ENCODE measurements around the gene SERINC2. TPM values are rescaled to one million over a fixed set of nuclear protein-coding genes. Genes with fewer than 3 reads are reported as not detected.
"Not testable (repeated sequence)": the region's sequence is repeated elsewhere in the genome, so short reads cannot be mapped to it uniquely, and the experiment has no call there.

Gene SERINC2
- total RNA-seq, 1 donor from 2014 or later = 105 TPM

- TF ChIP-seq, protein P1, sequence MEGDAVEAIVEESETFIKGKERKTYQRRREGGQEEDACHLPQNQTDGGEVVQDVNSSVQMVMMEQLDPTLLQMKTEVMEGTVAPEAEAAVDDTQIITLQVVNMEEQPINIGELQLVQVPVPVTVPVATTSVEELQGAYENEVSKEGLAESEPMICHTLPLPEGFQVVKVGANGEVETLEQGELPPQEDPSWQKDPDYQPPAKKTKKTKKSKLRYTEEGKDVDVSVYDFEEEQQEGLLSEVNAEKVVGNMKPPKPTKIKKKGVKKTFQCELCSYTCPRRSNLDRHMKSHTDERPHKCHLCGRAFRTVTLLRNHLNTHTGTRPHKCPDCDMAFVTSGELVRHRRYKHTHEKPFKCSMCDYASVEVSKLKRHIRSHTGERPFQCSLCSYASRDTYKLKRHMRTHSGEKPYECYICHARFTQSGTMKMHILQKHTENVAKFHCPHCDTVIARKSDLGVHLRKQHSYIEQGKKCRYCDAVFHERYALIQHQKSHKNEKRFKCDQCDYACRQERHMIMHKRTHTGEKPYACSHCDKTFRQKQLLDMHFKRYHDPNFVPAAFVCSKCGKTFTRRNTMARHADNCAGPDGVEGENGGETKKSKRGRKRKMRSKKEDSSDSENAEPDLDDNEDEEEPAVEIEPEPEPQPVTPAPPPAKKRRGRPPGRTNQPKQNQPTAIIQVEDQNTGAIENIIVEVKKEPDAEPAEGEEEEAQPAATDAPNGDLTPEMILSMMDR (IDR thresholded peaks at IDR 0.05; ENCODE audit: insufficient read depth, low read length, poor library complexity, severe bottlenecking) = no peak
- Histone ChIP-seq H3K4me3 (ENCODE audit: low read depth, low read length) (no peak overlapping the region), H3K27me3 (ENCODE audit: control insufficient read depth, insufficient read depth, low read length) (no peaks in the 10 kb centered on the region), H3K36me3 (ENCODE audit: control insufficient read depth, insufficient read depth, low read length) (no peaks in the 10 kb centered on the region)
- no peak for DNase-seq (ENCODE audit: low read depth)
Measured at GRCh38 chr1:31476891-31477846, 64.2 kb downstream of the SERINC2 start.

- H3K4me3 ChIP-seq (ENCODE audit: low read depth, low read length) = no peak overlapping the region
- H3K36me3 ChIP-seq (ENCODE audit: control insufficient read depth, insufficient read depth, low read length) = no peaks in the 10 kb centered on the region
- H3K27me3 ChIP-seq (ENCODE audit: control insufficient read depth, insufficient read depth, low read length) = no peaks in the 10 kb centered on the region
- DNase-seq (ENCODE audit: low read depth) = no peak
- TF ChIP-seq, protein P1 (IDR thresholded peaks at IDR 0.05; ENCODE audit: insufficient read depth, low read length, poor library complexity, severe bottlenecking) = no peak
Measured at GRCh38 chr1:31478167-31478566, 65.2 kb downstream of the SERINC2 start.

DNA sequence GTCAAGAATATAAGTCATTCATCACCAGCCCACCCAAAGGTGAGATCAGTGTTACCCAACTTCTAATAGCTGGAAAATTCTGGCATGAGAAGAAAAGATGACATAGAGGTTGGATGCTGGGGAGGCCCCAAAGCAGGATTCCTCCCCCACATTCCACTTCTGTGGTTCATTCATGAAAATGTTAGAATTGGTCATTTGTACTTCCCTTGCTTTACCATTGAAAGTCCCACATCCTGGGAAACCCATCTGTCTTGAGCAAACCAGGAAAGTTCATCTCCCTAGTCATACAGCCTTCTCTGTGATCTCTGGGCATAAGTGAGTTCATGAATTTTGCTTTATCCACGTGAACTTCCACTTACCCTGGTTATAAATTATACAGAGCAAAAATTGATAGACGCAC is 66.8 kb downstream of the SERINC2 start:
- no peaks in the 10 kb centered on the region for H3K27me3 ChIP-seq (ENCODE audit: control insufficient read depth, insufficient read depth, low read length)
- H3K4me3 ChIP-seq (ENCODE audit: low read depth, low read length) = no peak overlapping the region
- TF ChIP-seq, protein P1 (IDR thresholded peaks at IDR 0.05; ENCODE audit: insufficient read depth, low read length, poor library complexity, severe bottlenecking) = no peak
- no peak for DNase-seq (ENCODE audit: low read depth)
- no peaks in the 10 kb centered on the region for H3K36me3 ChIP-seq (ENCODE audit: control insufficient read depth, insufficient read depth, low read length)

GRCh38 chr1:31480426-31480825 is 67.4 kb downstream of the SERINC2 start:
- not testable (repeated sequence) for H3K36me3 ChIP-seq (ENCODE audit: control insufficient read depth, insufficient read depth, low read length); DNase-seq (ENCODE audit: low read depth); H3K4me3 ChIP-seq (ENCODE audit: low read depth, low read length); H3K27me3 ChIP-seq (ENCODE audit: control insufficient read depth, insufficient read depth, low read length)

GRCh38 chr1:31482482-31483011 is 69.5 kb downstream of the SERINC2 start:
- Histone ChIP-seq H3K27me3 (ENCODE audit: control insufficient read depth, insufficient read depth, low read length) (no peaks in the 10 kb centered on the region), H3K36me3 (ENCODE audit: control insufficient read depth, insufficient read depth, low read length) (no peaks in the 10 kb centered on the region), H3K4me3 (ENCODE audit: low read depth, low read length) (no peak overlapping the region)
- TF ChIP-seq, protein P1 (IDR thresholded peaks at IDR 0.05; ENCODE audit: insufficient read depth, low read length, poor library complexity, severe bottlenecking) = no peak
- DNase-seq (ENCODE audit: low read depth) = no peak

GRCh38 chr1:31483012-31483946 is 70.3 kb downstream of the SERINC2 start:
- Histone ChIP-seq H3K36me3 (ENCODE audit: control insufficient read depth, insufficient read depth, low read length) (no peaks in the 10 kb centered on the region), H3K4me3 (ENCODE audit: low read depth, low read length) (no peak overlapping the region), H3K27me3 (ENCODE audit: control insufficient read depth, insufficient read depth, low read length) (no peaks in the 10 kb centered on the region)
- TF ChIP-seq, protein P1 (IDR thresholded peaks at IDR 0.05; ENCODE audit: insufficient read depth, low read length, poor library complexity, severe bottlenecking) = no peak
- peak; percentile 87 for DNase-seq (ENCODE audit: low read depth)

Data from kidney epithelial cell (primary cell).